GM12878 (cell line): ENCODE results near the gene RCBTB2. TPM values are rescaled to one million over a fixed set of nuclear protein-coding genes. Genes with fewer than 3 reads are reported as not detected.

Source experiments
- ATAC-seq: fragments of 200-7000 bp; cut with Tn5 transposase; 3 replicates; pipeline ENCODE4 v1.9.1; 2020; ENCODE audit warnings: mild to moderate bottlenecking, moderate library complexity
- BruUV-seq: library from RNA; stranded (reverse); fragments of 400-500 nt; replicated peaks from 2 replicates; lab custom pipeline; 2021; lab: Mats Ljungman, UMichigan
- CTCF ChIA-PET: fragments of 300-600 bp; sonication (Branson Sonifier 250); formaldehyde crosslinking; extraction: SDS; loops from one replicate; lab custom pipeline; 2021; ENCODE audit warnings: inconsistent platforms; lab: Yijun Ruan, JAX
- POLR2A ChIA-PET: fragments of 350-600 bp; formaldehyde crosslinking; extraction: SDS; loops from one replicate; lab custom pipeline; 2021; ENCODE audit warnings: inconsistent platforms; lab: Charles Lee
- RAD21 ChIA-PET: fragments of 300-600 bp; sonication (Branson Sonifier 250); formaldehyde crosslinking; loops from one replicate; lab custom pipeline; 2023; ENCODE audit warnings: antibody characterized with exemption; ENCODE audit not compliant: unreplicated experiment; lab: Charles Lee
- SMC1A ChIA-PET: fragments of 300-600 bp; sonication (Branson Sonifier 250); formaldehyde crosslinking; loops from one replicate; lab custom pipeline; 2023; ENCODE audit not compliant: unreplicated experiment, uncharacterized antibody; lab: Charles Lee
- DNase-seq: peaks from one replicate; pipeline ENCODE4 v3.0.0-alpha.2; 2011; ENCODE audit warnings: low read depth, low spot score
- FAIRE-seq: peaks from 3 replicates; lab custom pipeline; 2011; peaks lifted over from hg19 to GRCh38; lab: Jason Lieb, UNC
- H2AFZ ChIP-seq: 2 replicates; pipeline ENCODE4 v1.6.0; 2011; ENCODE audit warnings: low read depth, low read length, control low read depth; ENCODE audit not compliant: control insufficient read depth
- H3K27ac ChIP-seq: 2 replicates; pipeline ENCODE4 v1.5.1; 2011; ENCODE audit warnings: control low read depth; ENCODE audit not compliant: control insufficient read depth, insufficient read depth
- H3K27me3 ChIP-seq, 2 experiments: replicated peaks in 1 of 2; 2 replicates each; pipeline versions ENCODE4 v1.6.0 to v1.6.1; 2011; ENCODE audit warnings: low read length in 1 of 2; ENCODE audit not compliant: control insufficient read depth in 2 of 2, insufficient read depth in 2 of 2
- H3K36me3 ChIP-seq, 2 experiments: 2 replicates each; pipeline ENCODE4 v1.5.1; 2011; ENCODE audit warnings: low read length in 1 of 2; ENCODE audit not compliant: control insufficient read depth in 2 of 2, insufficient read depth in 2 of 2
- H3K4me1 ChIP-seq: 2 replicates; pipeline ENCODE4 v1.6.1; 2011; ENCODE audit warnings: mild to moderate bottlenecking, low read length, moderate library complexity, mixed read lengths; ENCODE audit not compliant: control insufficient read depth, insufficient read depth
- H3K4me2 ChIP-seq: 2 replicates; pipeline ENCODE4 v1.6.0; 2011; ENCODE audit warnings: control low read depth; ENCODE audit not compliant: control insufficient read depth, insufficient read depth
- H3K4me3 ChIP-seq: fragments of 200-600 bp; sonication (generic); 2 replicates; pipeline ENCODE4 v1.5.1; 2016
- H3K79me2 ChIP-seq: 2 replicates; pipeline ENCODE4 v1.6.0; 2011; ENCODE audit warnings: low read length; ENCODE audit not compliant: control insufficient read depth, insufficient read depth
- H3K9ac ChIP-seq: 2 replicates; pipeline ENCODE4 v1.8.0; 2011; ENCODE audit warnings: low read length, control low read depth, mixed read lengths; ENCODE audit not compliant: control insufficient read depth, insufficient read depth
- H3K9me3 ChIP-seq: replicated peaks from 3 replicates; pipeline ENCODE4 v1.5.1; 2011; ENCODE audit warnings: mild to moderate bottlenecking, low read length; ENCODE audit not compliant: control insufficient read depth, insufficient read depth
- H4K20me1 ChIP-seq: 2 replicates; pipeline ENCODE4 v1.6.0; 2011; ENCODE audit not compliant: control insufficient read depth, insufficient read depth
- CBX3 ChIP-seq: fragments of 200-600 bp; sonication (generic); IDR thresholded peaks from 2 replicates; pipeline ENCODE4 v1.6.1; 2016; ENCODE audit warnings: low read depth, borderline replicate concordance
- HDAC2 ChIP-seq: fragments of 200-600 bp; sonication (generic); IDR thresholded peaks from 2 replicates; pipeline ENCODE4 v1.6.1; 2017
- HDAC6 ChIP-seq: fragments of 200-600 bp; sonication (generic); IDR thresholded peaks from one replicate; pipeline ENCODE4 v1.8.0; 2017; ENCODE audit warnings: antibody characterized with exemption; ENCODE audit not compliant: unreplicated experiment
- HDGF ChIP-seq: fragments of 450-650 bp; IDR thresholded peaks from 2 replicates; pipeline ENCODE4 v1.6.1; 2016; ENCODE audit warnings: antibody characterized with exemption
- IKZF2 ChIP-seq, 2 experiments: fragments of 450-650 bp; IDR thresholded peaks; 2 replicates each; pipeline ENCODE4 v1.6.1; 2017; ENCODE audit warnings: mild to moderate bottlenecking in 2 of 2, moderate library complexity in 2 of 2
- JUND ChIP-seq: IDR thresholded peaks from 2 replicates; pipeline ENCODE4 v1.6.1; 2012; ENCODE audit warnings: low read depth, mild to moderate bottlenecking, low read length, improper control_type of control experiment, moderate library complexity
- KAT2A ChIP-seq: conservative IDR thresholded peaks from 2 replicates; pipeline ENCODE4 v1.6.1; 2011; ENCODE audit warnings: low read depth, low read length; ENCODE audit not compliant: control insufficient read depth
- NFIC ChIP-seq: IDR thresholded peaks from 2 replicates; pipeline ENCODE4 v1.6.1; 2012; ENCODE audit warnings: low read depth, mild to moderate bottlenecking, inconsistent platforms, low read length, moderate library complexity
- POLR2AphosphoS5 ChIP-seq: IDR thresholded peaks from 2 replicates; pipeline ENCODE4 v1.6.1; 2011; ENCODE audit warnings: mild to moderate bottlenecking, low read length, inconsistent platforms
- YY1 ChIP-seq: IDR thresholded peaks from 2 replicates; pipeline ENCODE4 v1.6.1; 2011; ENCODE audit warnings: low read depth, mild to moderate bottlenecking, low read length
- ZNF207 ChIP-seq: fragments of 450-650 bp; IDR thresholded peaks from 2 replicates; pipeline ENCODE4 v1.6.1; 2014; ENCODE audit warnings: antibody characterized with exemption, mild to moderate bottlenecking, borderline replicate concordance
- ZNF622 ChIP-seq: fragments of 450-650 bp; IDR thresholded peaks from 2 replicates; pipeline ENCODE4 v1.6.1; 2017; ENCODE audit warnings: mild to moderate bottlenecking, inconsistent platforms
- WGBS: methylation state at CpG from one replicate; pipeline ENCODE4 v1.1.6; 2016; ENCODE audit warnings: low lambda C conversion rate; ENCODE audit not compliant: insufficient replicate concordance, insufficient coverage; ENCODE audit errors: missing lambda C conversion rate; 5-methylcytosine and 5-hydroxymethylcytosine counted together
- in situ Hi-C: fragments of 300-500 bp; cut with MboI; formaldehyde crosslinking; loops from 9 replicates; pipeline ENCODE4 v1.14.3; 2018; ENCODE audit warnings: mixed read lengths
- intact Hi-C: fragments of 100-400 bp; cut with micrococcal nuclease; formaldehyde crosslinking; loops from one replicate; pipeline ENCODE4 v1.14.2; 2022; ENCODE audit not compliant: unreplicated experiment
- polyA plus RNA-seq, 11 experiments: library from polyadenylated mRNA; depleted of rRNA in 4 of 11; unstranded in 6 of 11; stranded (reverse) in 5 of 11; fragments of >200 nt; fragmentation: Nextera tagmentation in 4 of 11; fragmentation: Illumina TruSeq in 1 of 11; extraction: Ambion mirVana in 4 of 11; extraction: Trizol in 1 of 11; gene quantifications; 1 replicate in 1 of 11; 2 replicates in 10 of 11; pipeline versions ENCODE4 v1.2.1 to v1.2.3, GENCODE V29; 2011 to 2016; ENCODE audit warnings: inconsistent platforms in 2 of 11, missing spikeins in 2 of 11, low read depth in 1 of 11
- total RNA-seq, 4 experiments: library from RNA; depleted of rRNA in 3 of 4; stranded (reverse); fragments of >200 nt in 3 of 4; fragmentation: Illumina TruSeq in 1 of 4; extraction: Trizol in 1 of 4; gene quantifications; 2 replicates each; pipeline versions ENCODE4 v1.2.1 to v1.2.3, GENCODE V29; 2013 to 2021
- TF ChIP-seq, protein P1 (sequence below): IDR thresholded peaks from 2 replicates; pipeline ENCODE4 v1.6.1; 2012; ENCODE audit warnings: low read depth, low read length, improper control_type of control experiment
- TF ChIP-seq, protein P2 (sequence below): fragments of 450-650 bp; IDR thresholded peaks from 2 replicates; pipeline ENCODE4 v1.6.1; 2017; ENCODE audit warnings: mild to moderate bottlenecking, moderate library complexity
- TF ChIP-seq, protein P3 (sequence below): fragments of 450-650 bp; formaldehyde crosslinking; IDR thresholded peaks from 2 replicates; pipeline ENCODE4 v1.4.0; 2022; ENCODE audit warnings: mild to moderate bottlenecking, moderate library complexity
- TF ChIP-seq, protein P4 (sequence below): fragments of 450-650 bp; IDR thresholded peaks from 2 replicates; pipeline ENCODE4 v1.6.1; 2016; ENCODE audit warnings: mild to moderate bottlenecking

RCBTB2 gene
- total and polyA plus RNA-seq, 10 of the 15 experiments (the other 5 are each of a cell fraction or from before 2014, with no cell fraction given), result 5.0 to 16.0 (median 8.5) TPM

DNA sequence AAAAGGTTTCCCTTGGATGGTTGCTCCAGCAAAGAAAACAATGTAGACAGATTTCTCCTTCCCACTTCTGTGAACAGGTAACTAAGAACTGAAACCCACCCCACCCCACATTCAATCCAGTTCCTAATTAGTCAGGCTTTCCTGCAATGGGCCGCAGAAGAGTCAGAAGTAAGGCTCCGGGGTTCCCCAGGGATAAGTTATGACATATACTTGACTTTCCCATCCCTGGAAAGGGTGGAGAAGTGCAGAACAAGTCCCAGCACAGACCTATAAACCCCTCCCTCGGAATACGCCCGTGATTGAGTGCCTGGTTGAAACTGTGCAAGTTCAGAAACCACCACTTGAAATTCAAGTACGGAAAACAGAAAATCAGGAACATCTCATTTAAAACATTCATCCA, 24.9 kb downstream of the RCBTB2 start:
- Histone ChIP-seq H2AFZ (no peak overlapping the region), H3K4me1 (peaks cover 39% of the 10 kb centered on the region), H3K27me3 (no peaks in the 10 kb centered on the region), H3K9ac (no peak overlapping the region), H3K4me3 (no peak overlapping the region), H3K27ac (no peak overlapping the region), H3K9me3 (no peaks in the 10 kb centered on the region; the same call in none of the 3 replicates)
- BruUV-seq, result no TSS peak
- ChIA-PET CTCF (interaction anchor here (0.9 kb wide), 1 partner anchor 74 kb away, joined by 4 read pairs; no protein-coding TSS in a partner anchor), SMC1A (interaction anchor here (1.1 to 3.8 kb wide), 3 partner anchors 13 to 72 kb away, joined by 3 to 26 read pairs (median 3); no protein-coding TSS in a partner anchor)
- WGBS, result 99% methylated on average over 6 of the region's 6 CpGs
- intact Hi-C loops, result no loop called here
- TF ChIP-seq HDAC2 (no peak), CBX3 (no peak), IKZF2 (IDR thresholded peaks at IDR 0.05) (no peak), ZNF207 (no peak), ZNF622 (no peak), KAT2A (no peak), NFIC (no peak), HDAC6 (no peak), JUND (no peak), POLR2AphosphoS5 (no peak), YY1 (no peak), HDGF (no peak)
- TF ChIP-seq, protein P1, sequence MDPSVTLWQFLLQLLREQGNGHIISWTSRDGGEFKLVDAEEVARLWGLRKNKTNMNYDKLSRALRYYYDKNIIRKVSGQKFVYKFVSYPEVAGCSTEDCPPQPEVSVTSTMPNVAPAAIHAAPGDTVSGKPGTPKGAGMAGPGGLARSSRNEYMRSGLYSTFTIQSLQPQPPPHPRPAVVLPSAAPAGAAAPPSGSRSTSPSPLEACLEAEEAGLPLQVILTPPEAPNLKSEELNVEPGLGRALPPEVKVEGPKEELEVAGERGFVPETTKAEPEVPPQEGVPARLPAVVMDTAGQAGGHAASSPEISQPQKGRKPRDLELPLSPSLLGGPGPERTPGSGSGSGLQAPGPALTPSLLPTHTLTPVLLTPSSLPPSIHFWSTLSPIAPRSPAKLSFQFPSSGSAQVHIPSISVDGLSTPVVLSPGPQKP, result no peak
- TF ChIP-seq, protein P2, sequence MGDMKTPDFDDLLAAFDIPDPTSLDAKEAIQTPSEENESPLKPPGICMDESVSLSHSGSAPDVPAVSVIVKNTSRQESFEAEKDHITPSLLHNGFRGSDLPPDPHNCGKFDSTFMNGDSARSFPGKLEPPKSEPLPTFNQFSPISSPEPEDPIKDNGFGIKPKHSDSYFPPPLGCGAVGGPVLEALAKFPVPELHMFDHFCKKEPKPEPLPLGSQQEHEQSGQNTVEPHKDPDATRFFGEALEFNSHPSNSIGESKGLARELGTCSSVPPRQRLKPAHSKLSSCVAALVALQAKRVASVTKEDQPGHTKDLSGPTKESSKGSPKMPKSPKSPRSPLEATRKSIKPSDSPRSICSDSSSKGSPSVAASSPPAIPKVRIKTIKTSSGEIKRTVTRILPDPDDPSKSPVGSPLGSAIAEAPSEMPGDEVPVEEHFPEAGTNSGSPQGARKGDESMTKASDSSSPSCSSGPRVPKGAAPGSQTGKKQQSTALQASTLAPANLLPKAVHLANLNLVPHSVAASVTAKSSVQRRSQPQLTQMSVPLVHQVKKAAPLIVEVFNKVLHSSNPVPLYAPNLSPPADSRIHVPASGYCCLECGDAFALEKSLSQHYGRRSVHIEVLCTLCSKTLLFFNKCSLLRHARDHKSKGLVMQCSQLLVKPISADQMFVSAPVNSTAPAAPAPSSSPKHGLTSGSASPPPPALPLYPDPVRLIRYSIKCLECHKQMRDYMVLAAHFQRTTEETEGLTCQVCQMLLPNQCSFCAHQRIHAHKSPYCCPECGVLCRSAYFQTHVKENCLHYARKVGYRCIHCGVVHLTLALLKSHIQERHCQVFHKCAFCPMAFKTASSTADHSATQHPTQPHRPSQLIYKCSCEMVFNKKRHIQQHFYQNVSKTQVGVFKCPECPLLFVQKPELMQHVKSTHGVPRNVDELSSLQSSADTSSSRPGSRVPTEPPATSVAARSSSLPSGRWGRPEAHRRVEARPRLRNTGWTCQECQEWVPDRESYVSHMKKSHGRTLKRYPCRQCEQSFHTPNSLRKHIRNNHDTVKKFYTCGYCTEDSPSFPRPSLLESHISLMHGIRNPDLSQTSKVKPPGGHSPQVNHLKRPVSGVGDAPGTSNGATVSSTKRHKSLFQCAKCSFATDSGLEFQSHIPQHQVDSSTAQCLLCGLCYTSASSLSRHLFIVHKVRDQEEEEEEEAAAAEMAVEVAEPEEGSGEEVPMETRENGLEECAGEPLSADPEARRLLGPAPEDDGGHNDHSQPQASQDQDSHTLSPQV, result no peak
- TF ChIP-seq, protein P3, sequence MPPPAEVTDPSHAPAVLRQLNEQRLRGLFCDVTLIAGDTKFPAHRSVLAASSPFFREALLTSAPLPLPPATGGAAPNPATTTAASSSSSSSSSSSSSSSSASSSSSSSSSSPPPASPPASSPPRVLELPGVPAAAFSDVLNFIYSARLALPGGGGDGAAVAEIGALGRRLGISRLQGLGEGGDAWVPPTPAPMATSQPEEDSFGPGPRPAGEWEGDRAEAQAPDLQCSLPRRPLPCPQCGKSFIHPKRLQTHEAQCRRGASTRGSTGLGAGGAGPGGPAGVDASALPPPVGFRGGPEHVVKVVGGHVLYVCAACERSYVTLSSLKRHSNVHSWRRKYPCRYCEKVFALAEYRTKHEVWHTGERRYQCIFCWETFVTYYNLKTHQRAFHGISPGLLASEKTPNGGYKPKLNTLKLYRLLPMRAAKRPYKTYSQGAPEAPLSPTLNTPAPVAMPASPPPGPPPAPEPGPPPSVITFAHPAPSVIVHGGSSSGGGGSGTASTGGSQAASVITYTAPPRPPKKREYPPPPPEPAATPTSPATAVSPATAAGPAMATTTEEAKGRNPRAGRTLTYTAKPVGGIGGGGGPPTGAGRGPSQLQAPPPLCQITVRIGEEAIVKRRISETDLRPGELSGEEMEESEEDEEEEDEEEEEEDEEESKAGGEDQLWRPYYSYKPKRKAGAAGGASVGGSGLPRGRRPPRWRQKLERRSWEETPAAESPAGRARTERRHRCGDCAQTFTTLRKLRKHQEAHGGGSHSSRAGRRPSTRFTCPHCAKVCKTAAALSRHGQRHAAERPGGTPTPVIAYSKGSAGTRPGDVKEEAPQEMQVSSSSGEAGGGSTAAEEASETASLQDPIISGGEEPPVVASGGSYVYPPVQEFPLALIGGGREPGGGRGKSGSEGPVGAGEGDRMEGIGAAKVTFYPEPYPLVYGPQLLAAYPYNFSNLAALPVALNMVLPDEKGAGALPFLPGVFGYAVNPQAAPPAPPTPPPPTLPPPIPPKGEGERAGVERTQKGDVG (CRISPR knock-in tag), result no peak
- TF ChIP-seq, protein P4, sequence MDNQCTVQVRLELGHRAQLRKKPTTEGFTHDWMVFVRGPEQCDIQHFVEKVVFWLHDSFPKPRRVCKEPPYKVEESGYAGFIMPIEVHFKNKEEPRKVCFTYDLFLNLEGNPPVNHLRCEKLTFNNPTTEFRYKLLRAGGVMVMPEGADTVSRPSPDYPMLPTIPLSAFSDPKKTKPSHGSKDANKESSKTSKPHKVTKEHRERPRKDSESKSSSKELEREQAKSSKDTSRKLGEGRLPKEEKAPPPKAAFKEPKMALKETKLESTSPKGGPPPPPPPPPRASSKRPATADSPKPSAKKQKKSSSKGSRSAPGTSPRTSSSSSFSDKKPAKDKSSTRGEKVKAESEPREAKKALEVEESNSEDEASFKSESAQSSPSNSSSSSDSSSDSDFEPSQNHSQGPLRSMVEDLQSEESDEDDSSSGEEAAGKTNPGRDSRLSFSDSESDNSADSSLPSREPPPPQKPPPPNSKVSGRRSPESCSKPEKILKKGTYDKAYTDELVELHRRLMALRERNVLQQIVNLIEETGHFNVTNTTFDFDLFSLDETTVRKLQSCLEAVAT, result no peak
- TF ChIP-seq, all 136 proteins: peak for 0
- ChIA-PET POLR2A (no interaction called here), RAD21 (no interaction called here)
- FAIRE-seq (no peak), ATAC-seq (no peak), DNase-seq (no peak)
- Histone ChIP-seq H3K36me3 (peaks cover 0 to 16% of the 10 kb centered on the region in 2 experiments; a peak in 2 of 4 replicates), H4K20me1 (no peaks in the 10 kb centered on the region), H3K4me2 (no peak overlapping the region), H3K79me2 (no peaks in the 10 kb centered on the region)
- in situ Hi-C loops, result no loop called here
